ENCODE measurements around the gene MICU2. TPM values are rescaled to one million over a fixed set of nuclear protein-coding genes. Genes with fewer than 3 reads are reported as not detected.

The MICU2 gene
- total and polyA plus RNA-seq, 10 of the 15 experiments (the other 5 are each of a cell fraction or from before 2014, with no cell fraction given): 17.7 to 56.6 (median 43.8) TPM

GRCh38 chr13:21595546-21595822 lies 8.5 kb downstream of the MICU2 start:
- ChIA-PET POLR2A (interaction anchor here (0.7 to 1.7 kb wide), 2 partner anchors 8 to 10 kb away, joined by 3 to 5 read pairs; partner anchors contain the start of gene MICU2), RAD21 (ENCODE audit: unreplicated experiment) (interaction anchor here (1.1 kb wide), 1 partner anchor 8 kb away, joined by 5 read pairs; the partner anchor contains the start of gene MICU2), SMC1A (ENCODE audit: uncharacterized antibody, unreplicated experiment) (interaction anchor here (1.1 to 1.7 kb wide), 3 partner anchors 9 to 23 kb away, joined by 3 to 10 read pairs (median 5); partner anchors contain the start of gene MICU2), CTCF (interaction anchor here (1.1 to 1.9 kb wide), 3 partner anchors 9 to 42 kb away, joined by 4 to 5 read pairs (median 5); partner anchors contain the start of gene MICU2)
- H3K36me3 ChIP-seq (ENCODE audit: control insufficient read depth in 2 of 2, insufficient read depth in 2 of 2, low read length in 1 of 2): no peaks in the 10 kb centered on the region
- peaks cover 15% of the 10 kb centered on the region for H3K4me1 ChIP-seq (ENCODE audit: control insufficient read depth, insufficient read depth, low read length)
- FAIRE-seq: no peak
- H2AFZ ChIP-seq (ENCODE audit: control insufficient read depth, low read depth, low read length): no peak overlapping the region
- in situ Hi-C loops (cut with MboI) (no loop called here), intact Hi-C loops (cut with micrococcal nuclease; ENCODE audit: unreplicated experiment) (no loop called here)
- peaks cover 18% of the 10 kb centered on the region for H3K79me2 ChIP-seq (ENCODE audit: control insufficient read depth, insufficient read depth, low read length)
- TF ChIP-seq NR2F1 (conservative IDR thresholded peaks at IDR 0.05) (no peak), MYB (IDR thresholded peaks at IDR 0.05; ENCODE audit: borderline replicate concordance, low read depth, low read length) (no peak), SREBF2 (IDR thresholded peaks at IDR 0.05; ENCODE audit: low read length) (no peak), MTA2 (IDR thresholded peaks at IDR 0.05; ENCODE audit: low read depth) (no peak), MEF2B (IDR thresholded peaks at IDR 0.05; ENCODE audit: partially characterized antibody, poor library complexity, severe bottlenecking) (no peak), MTA3 (IDR thresholded peaks at IDR 0.05; ENCODE audit: borderline replicate concordance, low read length) (no peak), ZZZ3 (IDR thresholded peaks at IDR 0.05; ENCODE audit: control insufficient read depth, insufficient read length, low read depth) (no peak), IKZF2 (IDR thresholded peaks at IDR 0.05) (no peak), RAD21 (IDR thresholded peaks at IDR 0.05; ENCODE audit: insufficient read depth, low read depth, low read length) (no peak), RB1 (IDR thresholded peaks at IDR 0.05; ENCODE audit: borderline replicate concordance) (no peak), PAX8 (IDR thresholded peaks at IDR 0.05) (no peak), YY1 (IDR thresholded peaks at IDR 0.05; ENCODE audit: low read depth, low read length) (no peak), SIN3A (IDR thresholded peaks at IDR 0.05; ENCODE audit: low read depth, low read length) (no peak), E2F4 (IDR thresholded peaks at IDR 0.05; ENCODE audit: low read depth, low read length) (no peak), CHD2 (IDR thresholded peaks at IDR 0.05; ENCODE audit: borderline replicate concordance, low read depth, low read length) (no peak), SREBF1 (IDR thresholded peaks at IDR 0.05; ENCODE audit: low read length) (no peak), ZNF207 (IDR thresholded peaks at IDR 0.05; ENCODE audit: borderline replicate concordance) (no peak), POLR2AphosphoS5 (IDR thresholded peaks at IDR 0.05; ENCODE audit: low read length) (no peak), RCOR1 (conservative IDR thresholded peaks at IDR 0.05; ENCODE audit: low read depth, low read length) (no peak)
- BruUV-seq (replicated peaks): no TSS peak
- ATAC-seq: peak; percentile 89
- no peaks in the 10 kb centered on the region for H3K27me3 ChIP-seq (replicated peaks in 1 of 2; ENCODE audit: control insufficient read depth in 2 of 2, insufficient read depth in 2 of 2, low read length in 1 of 2)
- no peaks in the 10 kb centered on the region; the same call in 2 of the 3 replicates for H3K9me3 ChIP-seq (replicated peaks; ENCODE audit: control insufficient read depth, insufficient read depth, low read length)
- H3K9ac ChIP-seq (ENCODE audit: control insufficient read depth, insufficient read depth, low read length): 0 out of 2 replicates have a peak overlapping the region, but pooled peaks have one; percentile 19
- H3K4me3 ChIP-seq: 0 out of 2 replicates have a peak overlapping the region, but pooled peaks have one; percentile 8
- peak overlapping the region; percentile 88 for H3K4me2 ChIP-seq (ENCODE audit: control insufficient read depth, insufficient read depth)
- H4K20me1 ChIP-seq (ENCODE audit: control insufficient read depth, insufficient read depth): no peaks in the 10 kb centered on the region
- DNase-seq (ENCODE audit: low read depth, low spot score): peak; percentile 17
- peak overlapping the region; percentile 76 for H3K27ac ChIP-seq (ENCODE audit: control insufficient read depth, insufficient read depth)

Data from GM12878 (cell line).